SW480 (cell line): ENCODE measurements around the gene MAP2K7.
"Not testable (repeated sequence)": the region's sequence is repeated elsewhere in the genome, so short reads cannot be mapped to it uniquely, and the experiment has no call there.

ENCODE experiments used
- DNase-seq: peaks from one replicate; pipeline ENCODE4 v3.0.0-alpha.2; 2016; ENCODE audit warnings: low spot score

The MAP2K7 gene

DNA sequence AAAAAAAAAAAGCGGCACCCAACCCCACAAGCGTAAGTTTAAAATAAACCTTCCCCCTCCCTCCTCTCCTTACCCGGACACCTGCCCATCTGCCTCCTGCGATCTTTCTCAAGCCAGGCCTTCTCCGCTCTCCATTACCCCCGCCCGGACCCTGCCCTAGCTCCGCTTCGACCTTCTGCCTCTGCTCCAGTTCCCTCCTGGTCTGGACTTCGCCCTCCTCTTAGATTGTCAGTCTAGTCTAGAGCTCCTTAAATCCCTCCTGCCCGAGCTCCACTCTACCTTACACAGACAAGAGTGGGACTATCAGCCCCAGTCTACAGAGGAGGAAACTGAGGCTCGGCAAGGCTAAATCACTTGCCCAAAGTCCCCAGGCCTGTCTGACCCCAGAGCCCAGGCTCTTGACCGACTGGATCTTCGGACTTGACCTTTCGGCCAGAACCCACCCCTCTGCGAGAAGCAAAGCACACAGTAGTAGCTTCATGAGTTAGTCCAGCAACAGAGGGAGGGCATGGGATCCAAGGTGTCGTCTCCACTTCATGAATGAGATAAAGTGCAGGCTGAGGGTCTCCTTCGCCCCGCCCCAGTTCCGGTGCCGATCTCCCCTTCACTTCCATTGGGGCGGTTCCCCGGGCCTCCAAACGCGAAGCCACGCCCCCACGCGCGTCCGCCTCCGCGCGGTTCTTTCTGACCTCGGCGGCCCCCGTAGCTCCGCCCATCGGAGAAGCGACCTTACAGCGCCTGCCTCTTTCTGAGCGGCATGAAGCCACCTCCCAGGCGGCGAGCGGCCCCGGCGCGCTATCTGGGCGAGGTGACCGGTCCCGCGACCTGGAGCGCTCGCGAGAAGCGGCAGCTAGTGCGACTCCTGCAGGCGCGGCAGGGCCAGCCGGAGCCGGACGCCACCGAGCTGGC is 16.2 kb downstream of the MAP2K7 start, which contains the start of gene SNAPC2:
SNAPC2 (plus strand) TSS at position 729 of the 909 bp plus-strand sequence; CDS start at position 758, 29 bp downstream.
- DNase-seq = peak; percentile 93

DNA sequence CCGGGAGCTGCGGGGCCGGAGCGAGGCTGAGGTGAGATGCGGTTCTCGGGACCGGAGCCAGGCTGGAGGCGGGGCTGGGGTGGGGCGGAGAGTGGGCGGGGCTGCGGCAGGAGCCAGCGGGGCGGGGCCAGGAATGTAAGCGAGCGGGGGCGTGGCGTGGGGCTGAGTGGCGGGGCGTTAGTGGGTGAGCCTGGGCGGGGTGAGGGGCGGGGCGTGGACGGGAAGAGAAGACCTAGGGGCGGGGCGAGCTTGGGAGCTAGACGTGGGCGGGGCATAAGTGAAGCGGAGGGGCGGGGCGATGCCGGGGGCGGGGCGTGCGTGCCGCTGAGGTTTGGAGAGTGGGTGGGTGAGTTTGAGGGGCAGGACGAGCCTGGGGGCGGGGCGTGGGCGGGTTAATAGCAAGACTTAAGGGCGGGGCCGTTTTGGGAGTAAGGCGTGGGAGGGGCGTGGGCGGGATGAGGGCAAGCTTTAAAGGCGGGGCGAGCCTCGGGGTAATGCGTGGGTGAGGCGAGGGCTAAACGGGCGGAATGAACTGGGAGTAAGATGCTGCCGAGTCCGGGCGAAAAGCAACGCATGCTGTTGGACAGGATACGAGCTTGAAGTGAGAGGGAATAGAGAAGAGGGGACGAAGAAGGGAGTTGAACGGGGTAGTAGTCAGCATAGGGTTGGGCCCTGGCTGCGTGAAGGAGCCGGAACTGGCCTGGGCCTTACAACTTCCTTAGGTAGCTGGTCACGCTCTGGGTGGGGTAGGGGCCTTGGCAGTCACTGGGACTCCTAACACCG is 17.0 kb downstream of the MAP2K7 start:
- peak; percentile 95 for DNase-seq

DNA sequence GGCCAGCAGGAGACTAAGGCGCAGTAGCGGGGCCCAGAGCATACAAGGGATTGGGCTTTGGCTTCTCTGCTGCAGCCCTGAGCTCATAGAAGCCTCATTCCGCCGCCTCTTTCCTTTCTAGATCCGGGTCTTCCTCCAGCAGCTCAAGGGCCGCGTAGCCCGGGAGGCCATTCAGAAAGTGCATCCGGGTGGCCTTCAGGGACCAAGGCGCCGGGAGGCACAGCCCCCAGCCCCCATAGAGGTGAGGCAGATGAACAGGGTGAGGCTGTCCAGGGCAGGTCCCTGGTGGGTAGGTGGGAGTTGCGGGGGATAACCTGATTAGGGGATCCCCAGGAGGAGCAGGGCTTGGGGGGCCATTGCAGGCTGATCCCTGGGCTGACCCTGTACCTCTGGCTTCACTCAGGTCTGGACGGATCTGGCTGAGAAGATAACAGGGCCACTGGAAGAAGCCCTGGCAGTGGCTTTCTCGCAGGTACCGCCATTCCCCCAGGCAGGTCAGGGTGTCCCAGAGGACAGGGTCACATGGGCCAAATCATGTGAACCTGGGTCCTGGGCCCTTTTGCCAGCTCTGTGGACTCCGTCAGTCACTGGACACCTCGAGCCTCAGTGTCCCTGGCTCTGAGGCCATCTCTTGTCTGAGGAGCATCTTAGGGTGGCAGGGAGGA is 17.8 kb downstream of the MAP2K7 start:
- DNase-seq = no peak

DNA sequence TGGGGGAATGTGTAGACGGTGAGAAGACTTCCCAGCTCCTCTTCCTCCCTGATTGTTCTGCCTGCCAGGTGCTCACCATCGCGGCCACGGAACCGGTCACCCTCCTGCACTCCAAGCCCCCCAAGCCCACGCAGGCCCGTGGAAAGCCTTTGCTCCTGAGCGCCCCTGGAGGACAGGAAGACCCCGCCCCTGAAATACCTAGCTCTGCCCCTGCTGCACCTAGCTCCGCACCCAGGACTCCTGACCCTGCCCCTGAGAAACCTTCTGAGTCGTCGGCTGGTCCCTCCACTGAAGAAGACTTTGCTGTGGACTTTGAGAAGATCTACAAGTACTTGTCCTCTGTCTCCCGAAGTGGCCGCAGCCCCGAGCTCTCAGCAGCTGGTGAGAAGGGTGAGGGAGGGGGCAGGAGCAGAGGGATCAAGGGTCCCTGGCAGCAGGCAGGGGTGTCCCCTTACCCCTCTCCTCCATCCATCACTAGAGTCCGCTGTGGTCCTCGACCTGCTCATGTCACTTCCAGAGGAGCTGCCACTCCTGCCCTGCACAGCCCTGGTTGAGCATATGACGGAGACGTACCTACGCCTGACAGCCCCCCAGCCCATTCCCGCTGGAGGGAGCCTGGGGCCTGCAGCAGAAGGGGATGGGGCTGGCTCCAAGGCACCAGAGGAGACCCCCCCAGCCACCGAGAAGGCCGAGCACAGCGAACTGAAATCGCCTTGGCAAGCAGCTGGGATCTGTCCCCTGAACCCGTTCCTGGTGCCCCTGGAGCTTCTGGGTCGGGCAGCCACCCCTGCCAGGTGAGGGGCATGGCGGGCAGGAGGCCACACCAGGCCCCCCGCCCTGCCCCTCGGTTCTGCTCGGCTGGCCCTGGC is 18.5 kb downstream of the MAP2K7 start:
- DNase-seq = no peak

DNA sequence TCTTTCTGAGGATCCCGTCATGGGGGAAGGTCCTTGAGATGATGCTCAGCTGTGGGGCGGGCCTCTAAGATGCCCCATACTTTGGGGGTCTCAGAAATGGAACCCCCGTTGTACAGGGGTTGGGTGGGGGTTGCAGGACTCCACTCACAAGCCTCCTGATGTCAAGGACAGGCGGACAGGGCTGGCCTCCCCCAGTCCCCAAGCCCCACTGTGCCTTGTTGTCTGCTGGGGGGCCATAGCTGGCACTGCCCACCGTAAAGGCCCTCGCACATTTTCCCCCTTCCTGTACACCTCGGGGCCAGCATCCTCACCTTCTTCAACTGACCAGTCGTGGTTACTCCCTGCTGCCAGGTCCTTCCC is 19.1 kb downstream of the MAP2K7 start:
- DNase-seq = no peak

DNA sequence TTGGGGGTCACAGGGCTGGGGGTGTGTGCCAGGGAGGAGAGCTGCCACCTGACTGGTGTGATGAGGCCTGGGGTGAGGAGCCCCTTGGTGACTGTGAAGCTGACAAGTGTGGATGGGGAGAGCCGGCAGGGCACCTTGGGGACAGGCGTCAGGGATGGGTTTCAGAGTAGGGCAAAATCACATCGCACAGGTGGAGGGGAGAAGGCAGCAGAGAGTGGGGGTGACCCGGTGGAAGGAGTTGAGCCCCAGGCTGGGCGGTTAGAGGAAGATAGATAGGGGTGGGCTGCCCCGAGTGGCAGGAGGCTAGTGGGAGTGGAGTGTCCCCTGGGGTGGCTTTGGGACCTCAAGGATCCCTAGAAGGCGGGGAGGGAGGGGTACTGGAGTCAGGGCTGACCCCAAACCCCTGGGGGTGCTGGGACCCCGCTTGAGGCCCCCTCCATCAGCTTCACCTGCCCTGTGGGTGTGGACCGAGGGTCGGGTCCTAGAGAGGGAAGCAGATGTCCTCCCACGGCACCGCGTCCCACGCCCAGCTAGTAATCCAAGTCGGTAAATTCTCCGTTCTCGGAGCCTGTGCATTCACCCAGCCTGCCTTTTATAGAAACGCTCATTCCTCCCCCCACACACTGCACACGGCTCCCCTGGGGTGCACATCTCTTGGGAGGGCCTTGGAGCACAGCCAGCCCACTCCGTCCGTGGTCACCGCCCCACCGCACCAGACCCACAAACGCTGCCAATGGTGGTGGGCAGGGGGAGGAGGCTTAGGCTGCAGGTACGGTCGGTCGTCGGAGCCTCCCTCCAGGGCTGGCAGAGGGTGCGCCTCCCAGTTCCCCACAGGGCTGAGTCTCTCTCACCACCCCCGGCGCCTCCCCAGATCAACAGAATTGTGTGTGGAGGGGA is 19.9 kb downstream of the MAP2K7 start:
- DNase-seq = no peak

DNA sequence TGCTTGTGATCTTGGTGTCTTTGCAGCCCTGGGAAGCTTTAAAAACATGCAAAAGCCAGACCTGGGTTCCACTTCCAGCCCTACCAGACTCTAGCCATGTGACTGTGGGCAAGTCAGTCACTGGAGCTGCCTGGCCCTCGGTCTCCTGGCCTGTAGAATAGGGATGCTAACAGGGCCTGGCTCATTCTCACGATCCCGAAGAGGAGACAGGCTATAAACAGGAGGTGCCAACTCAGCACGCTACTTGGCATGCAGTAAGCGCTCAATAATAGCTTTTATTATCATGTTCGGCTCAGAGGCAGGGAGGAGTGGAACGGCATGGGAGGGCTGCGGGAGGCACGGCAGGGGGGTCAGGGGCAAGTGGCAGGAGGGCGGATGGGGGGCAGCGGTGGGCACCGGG is 20.6 kb downstream of the MAP2K7 start:
- no peak for DNase-seq

DNA sequence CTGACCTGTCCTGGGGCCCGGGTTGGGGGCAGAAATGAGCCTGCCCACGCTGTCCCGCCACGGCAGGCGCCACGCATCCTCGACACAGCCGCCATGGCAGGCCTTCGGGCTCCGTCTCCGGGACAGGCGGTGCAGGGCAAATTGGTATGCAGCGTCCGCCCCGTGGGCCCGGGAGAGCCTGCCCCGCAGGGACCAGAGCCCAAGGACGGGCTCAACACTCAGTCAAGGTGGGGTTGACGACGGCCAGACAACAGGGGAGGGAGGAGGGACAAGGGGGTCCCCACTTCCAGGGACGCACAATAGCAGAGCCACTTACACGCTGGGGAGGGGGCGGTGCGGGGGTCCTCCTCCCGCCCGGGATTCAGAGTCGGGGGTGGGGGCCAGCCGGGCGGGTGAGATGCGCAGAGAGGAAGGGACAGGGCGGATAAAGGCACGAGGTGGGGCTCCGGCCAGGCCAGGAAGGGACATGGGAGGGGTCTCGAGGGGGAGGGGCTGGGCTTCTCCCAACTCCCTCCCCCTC is 21.0 kb downstream of the MAP2K7 start:
- no peak for DNase-seq

DNA sequence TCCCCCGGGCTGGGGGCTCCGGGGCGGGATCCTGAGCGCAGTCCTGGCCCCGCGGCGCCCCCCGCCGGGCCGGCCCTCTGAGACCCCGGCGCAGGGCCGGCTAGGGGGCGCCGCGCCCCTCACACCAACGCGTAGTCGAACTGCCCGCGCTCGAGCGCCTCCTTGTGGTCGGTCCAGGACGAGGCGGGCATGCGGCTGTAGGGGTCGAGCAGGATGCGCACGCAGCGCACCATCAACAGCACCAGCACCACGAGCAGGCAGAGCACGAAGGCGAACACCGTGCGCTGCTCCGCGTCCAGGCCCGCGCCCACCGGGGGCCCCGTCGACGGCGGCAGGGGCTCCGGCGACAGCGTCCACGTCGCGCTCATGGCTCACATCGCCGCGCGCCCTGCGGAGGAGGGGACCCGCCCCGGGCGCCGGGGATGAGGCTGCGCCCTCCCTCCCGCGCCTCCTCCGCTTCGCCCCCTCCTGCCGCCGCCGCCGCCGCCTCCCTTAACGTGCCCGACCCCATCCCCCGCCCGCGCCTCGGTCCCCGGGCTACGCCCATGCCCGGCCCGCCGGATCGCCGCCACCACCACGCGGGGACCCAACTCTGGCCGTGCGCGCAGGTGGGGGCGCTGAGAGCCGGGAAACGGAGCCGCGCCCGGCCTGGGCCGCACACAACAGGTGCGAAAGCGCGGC is 21.6 kb downstream of the MAP2K7 start:
- peak; percentile 70 for DNase-seq

DNA sequence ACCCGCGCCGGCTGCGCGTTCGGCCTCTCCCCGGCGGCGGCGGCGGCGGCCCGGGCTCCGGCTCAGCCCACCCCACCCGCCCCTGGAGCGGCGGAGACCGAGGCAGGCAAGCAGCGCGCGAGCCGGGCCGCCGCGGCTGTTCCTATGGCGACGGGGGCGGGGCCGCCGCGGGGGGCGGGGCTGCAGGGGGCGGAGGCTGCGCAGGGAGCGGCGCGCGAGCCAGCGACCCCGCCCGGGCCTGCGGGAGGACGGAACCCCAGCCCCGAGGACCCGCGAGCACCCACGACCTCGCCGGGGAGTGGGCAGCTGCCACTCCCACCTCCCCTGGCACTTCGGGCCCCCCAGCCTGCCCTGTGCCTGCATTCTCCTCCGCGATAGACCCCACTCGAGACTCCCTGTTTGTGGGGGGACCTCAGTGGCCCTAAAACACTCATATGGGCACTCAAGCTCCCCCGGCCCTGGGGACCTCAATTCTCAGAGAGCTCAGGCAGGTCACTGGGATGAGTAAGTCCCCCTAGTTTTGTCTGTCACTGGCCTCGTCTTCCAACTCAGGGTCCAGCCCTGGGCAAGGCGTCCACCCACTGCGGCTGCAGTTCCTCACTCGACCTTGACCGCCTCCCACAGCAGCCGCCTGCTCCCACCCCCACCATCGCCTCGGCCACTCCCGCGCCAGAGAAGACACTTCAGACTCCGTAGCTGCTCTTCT is 22.5 kb downstream of the MAP2K7 start, which contains the start of gene CTXN1:
CTXN1 (minus strand) TSS at position 115 of the 706 bp plus-strand sequence. CDS start 597 bp downstream, outside the sequence.
- peak; percentile 49 for DNase-seq

DNA sequence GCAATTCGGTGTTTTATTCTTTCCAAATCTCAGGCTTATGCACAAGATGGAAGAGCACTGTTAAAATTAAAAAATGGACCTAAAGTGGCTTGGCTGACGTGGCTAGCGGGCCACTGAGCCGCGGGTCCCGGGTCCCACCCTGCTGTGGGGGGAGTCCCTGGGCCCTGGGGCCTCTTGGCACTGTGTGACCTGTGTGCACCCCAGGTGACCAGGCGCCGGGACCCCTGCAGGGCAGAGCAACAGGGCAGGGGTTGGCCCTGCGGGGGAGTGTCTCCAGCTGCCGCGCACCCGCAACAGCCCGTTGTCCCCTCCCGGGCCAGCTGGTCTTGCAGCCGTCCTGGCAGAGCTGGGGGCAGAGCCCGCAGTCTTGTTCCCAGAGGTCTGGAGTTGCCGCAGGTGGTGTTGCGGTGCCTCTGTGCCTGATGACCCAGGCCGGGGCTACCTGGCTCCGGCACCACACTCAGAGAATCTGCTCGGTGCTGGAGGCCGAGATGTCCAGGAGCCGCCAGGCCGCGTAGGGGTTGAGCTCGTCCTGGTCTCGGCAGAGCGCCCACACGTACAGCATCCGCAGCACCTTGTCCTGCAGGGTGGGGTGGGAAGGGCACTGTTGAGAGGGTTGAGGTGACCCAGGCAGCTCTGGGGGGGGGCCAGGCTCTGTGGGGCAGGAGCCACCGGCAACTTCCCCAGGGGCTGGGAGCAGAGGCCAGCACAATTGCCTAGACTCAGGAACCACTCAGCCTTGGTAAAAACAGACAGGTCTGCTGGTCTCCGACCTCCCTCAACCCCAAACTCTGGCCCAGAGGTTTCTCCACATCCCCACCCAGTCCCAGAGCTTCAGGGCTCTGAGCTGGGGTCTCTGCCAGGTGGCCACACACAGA is 23.3 kb downstream of the MAP2K7 start:
- no peak for DNase-seq

DNA sequence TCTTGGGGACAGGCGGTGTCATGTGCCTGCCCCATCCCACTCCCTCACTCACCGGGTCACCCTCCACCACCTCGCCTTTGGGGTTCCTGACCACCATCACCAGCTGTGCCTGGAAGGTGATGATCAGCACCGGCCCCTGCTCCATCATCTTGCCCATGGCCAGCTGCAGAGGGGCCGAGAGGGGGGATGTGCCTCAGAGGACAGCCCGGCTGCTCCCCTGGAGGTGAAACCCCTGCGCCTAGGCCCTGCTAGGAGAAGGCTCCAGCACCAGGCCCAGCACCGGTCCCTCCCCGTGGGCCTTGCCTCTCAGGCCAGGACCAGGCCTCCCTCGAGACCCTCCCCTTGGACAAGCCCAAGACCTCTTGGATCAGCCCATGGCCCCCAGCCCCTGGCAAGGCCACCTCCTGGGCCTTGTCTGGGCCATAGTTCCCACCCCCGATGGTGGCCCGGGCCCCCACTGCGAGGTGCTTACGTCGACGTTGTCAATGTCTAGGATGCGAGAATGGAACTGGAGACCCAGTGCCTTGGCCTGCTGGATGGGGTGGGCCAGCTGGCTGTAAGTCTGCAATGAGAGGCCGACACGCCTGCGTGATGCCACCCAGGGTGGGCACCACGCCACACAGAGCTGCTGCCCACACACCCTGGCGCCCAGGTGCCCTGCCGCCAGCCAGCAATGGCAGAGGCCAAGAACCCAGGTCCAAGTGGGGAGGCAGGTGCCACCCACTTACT is 24.1 kb downstream of the MAP2K7 start:
- DNase-seq = no peak

DNA sequence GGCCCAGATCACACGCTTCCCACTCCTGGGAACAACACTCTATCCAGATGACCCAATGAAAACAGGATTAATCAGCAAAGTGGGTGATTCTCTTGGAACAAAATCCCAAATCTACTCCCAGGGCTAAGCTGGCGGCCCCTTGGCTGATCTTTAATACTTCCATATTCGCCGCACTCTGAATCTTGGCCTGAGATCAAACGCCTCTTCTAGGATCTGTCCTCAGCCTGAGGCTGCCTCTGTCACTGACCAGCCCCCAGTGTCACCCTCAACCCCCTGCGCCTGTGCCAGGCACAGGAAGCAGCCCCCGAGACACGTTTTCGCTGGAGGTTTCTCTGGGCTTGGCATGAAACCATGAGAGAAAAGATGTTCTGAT is 24.6 kb downstream of the MAP2K7 start:
- DNase-seq = no peak

DNA sequence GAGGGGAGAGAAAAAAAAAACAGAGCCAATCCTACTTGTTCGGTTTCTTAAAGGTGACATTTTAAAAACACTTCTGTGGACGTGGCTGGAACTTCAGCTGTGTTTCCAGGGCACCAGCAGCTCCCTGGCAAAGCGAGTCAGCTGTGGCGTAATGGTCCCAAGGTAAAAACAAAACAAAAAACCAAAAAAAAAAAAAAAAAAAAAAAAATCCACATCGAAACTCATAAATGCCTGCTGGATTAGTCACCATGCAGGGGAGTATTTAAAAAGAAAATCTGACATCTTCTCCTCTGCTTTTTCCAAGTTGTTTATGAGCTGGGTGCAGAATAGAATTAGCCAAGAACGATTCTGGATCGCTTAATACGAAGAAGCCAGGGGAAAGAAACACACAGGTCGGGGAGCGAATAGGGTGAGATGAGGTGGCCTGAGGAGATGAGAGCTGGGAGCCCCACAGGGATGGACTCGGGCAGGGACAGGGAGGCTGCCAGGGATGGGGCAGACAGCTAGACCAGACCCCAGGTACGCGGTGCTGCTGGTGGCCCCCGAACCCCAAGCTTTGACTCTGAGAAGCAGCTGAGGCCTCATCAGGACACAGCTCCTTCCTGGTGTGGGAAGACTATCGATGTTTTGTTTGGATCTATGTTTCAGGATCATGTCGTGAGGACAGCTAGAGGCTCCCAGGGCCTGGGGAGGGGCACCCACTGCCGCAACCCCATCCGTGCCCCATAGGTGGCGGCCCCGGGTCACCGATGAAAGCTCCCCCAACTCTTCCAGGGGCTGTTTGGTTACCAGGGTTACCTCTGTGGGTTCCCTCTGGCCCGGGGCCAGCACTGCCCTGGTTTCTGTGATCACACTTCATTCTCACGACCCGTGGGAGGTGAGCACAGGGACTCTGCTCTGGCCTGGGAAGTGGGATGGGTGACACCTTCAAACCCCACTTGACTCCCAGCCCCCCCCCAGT is 25.3 kb downstream of the MAP2K7 start:
- DNase-seq = peak; percentile 74

DNA sequence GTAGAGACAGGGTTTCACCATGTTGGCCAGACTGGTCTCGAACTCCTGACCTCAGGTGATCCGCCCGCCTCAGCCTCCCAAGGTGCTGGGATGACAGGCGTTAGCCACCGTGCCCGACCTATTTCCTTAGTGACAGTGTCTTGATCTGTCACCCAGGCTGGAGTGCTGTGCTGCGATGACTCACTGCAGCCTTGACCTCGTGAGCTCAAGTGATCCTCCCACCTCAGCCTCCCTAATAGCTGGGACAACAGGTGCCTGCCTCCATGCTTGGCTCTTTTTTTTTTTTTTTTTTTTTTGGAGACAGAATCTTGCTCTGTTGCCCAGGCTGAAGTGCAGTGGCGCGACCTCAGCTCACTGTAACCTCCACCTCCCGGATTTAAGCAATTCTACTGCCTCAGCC is 26.4 kb downstream of the MAP2K7 start:
- DNase-seq = not testable (repeated sequence)

DNA sequence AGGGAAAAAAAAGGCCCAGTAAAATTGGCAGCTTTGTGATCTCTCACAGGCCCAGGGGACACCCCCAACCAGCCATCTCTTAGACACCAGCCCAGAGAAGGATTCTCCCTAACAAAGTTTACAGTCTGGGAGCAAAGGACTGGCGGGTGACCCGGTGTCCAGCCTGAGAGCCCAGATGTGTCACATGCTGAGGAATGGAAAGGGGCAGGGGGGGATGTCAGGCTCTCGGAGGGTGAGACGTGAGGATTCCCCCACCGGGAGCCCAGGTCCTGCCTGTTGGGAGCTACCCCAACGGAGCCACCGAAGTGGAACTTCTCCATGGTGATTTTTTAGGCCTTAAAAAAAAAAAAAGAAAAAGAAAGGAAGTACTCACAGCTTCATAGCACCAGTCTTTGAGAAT is 27.1 kb downstream of the MAP2K7 start:
- DNase-seq = no peak
